PC-9 (cell line): ENCODE data around the gene CMTM8.

Experiments used
- CTCF ChIP-seq: fragments of 200-600 bp; sonication (generic); conservative IDR thresholded peaks from 2 replicates; pipeline ENCODE4 v1.6.1; 2017; ENCODE audit warnings: mixed run types, antibody characterized with exemption, mild to moderate bottlenecking, moderate library complexity
- EZH2 ChIP-seq: fragments of 200-600 bp; sonication (generic); IDR thresholded peaks from 2 replicates; pipeline ENCODE4 v1.8.0; 2017; ENCODE audit warnings: antibody characterized with exemption, low read depth

DNA sequence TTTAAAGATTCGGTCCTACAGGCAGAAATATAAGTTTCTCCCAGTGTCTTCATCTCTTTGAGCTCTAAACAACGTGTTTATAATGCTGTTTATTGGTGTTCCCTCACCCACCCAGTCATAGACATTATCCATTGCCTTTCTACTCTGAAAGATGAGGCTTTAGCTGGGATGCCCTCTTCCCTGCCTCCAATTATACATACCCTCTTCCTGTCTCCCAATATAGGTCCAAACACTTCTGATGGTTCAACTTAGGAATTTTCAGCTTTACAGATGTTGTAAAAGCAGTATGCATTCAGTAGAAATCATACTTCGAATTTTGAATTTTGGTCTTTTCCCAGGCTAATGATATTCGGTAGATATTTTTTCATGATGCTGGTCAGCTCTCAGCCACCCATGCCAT, 2.6 kb downstream of the CMTM8 start:
- TF ChIP-seq CTCF (no peak), EZH2 (no peak)
